Measurements from ENCODE around the gene TMEM220.

The TMEM220 gene

DNA sequence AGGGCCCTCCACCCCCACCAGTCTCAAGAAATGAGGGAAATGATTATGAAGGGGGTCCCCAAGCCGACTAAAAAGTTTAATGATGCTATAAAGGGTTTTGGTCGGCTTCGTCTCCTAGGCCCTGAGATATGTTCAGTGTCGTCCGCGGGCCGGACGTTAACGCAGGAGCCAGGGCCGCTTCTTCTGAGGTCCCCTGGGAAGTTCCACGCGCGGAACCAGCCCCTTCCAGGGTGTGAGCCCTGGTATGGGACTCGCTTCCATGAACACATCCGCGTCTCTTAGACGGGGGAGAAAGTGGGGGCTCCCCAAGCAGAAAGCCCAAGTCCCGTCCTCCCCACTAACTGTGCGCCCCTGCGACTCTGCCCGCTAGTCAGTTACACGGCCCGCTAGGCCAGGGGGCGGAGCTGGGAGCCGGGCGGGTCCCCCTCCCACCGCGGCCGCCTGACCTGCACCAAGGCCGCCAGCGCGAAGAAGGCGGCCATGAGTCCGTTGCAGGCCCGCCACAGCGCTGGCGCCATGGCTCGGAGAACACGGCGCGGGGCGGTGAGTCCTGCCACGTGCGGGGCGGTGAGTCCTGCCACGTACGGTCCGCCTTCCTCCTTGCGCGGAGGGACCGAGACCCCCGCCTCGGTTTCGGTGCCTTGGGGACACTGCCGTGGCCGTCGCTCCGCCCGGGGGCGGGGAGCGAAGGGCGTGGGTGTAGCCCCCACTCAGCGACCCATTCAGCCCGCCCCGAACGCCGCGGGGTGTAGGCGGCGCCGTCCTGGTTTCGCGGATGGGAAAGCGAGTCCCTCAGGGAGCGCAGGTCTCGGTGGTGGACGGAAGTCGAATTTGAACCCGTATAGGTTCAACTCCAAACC, at the start of gene TMEM220:
TSS of gene TMEM220 (minus strand) at position 690 of the 860 bp plus-strand sequence. CDS start at position 518, 172 bp downstream.
- no peak within 1 kb of the TSS for H3K27ac ChIP-seq (ENCODE audit: poor library complexity, severe bottlenecking)
- no peaks in the 10 kb centered on the region for H3K27me3 ChIP-seq (ENCODE audit: insufficient read depth, poor library complexity, severe bottlenecking)
- H3K4me1 ChIP-seq (ENCODE audit: insufficient read depth, poor library complexity, severe bottlenecking): no peaks in the 10 kb centered on the region
- DNase-seq (ENCODE audit: low spot score) (no peak), ATAC-seq (ENCODE audit: low read depth) (peak; percentile 66)
- TF ChIP-seq, protein P1, sequence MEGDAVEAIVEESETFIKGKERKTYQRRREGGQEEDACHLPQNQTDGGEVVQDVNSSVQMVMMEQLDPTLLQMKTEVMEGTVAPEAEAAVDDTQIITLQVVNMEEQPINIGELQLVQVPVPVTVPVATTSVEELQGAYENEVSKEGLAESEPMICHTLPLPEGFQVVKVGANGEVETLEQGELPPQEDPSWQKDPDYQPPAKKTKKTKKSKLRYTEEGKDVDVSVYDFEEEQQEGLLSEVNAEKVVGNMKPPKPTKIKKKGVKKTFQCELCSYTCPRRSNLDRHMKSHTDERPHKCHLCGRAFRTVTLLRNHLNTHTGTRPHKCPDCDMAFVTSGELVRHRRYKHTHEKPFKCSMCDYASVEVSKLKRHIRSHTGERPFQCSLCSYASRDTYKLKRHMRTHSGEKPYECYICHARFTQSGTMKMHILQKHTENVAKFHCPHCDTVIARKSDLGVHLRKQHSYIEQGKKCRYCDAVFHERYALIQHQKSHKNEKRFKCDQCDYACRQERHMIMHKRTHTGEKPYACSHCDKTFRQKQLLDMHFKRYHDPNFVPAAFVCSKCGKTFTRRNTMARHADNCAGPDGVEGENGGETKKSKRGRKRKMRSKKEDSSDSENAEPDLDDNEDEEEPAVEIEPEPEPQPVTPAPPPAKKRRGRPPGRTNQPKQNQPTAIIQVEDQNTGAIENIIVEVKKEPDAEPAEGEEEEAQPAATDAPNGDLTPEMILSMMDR (IDR thresholded peaks at IDR 0.05; ENCODE audit: poor library complexity, severe bottlenecking): no peak
- H3K36me3 ChIP-seq (ENCODE audit: low read depth): no peaks in the 10 kb centered on the region
- no peaks in the 10 kb centered on the region for H3K9me3 ChIP-seq (ENCODE audit: severe bottlenecking)
- peak within 1 kb of the TSS; percentile 38 for H3K4me3 ChIP-seq (ENCODE audit: severe bottlenecking)

DNA sequence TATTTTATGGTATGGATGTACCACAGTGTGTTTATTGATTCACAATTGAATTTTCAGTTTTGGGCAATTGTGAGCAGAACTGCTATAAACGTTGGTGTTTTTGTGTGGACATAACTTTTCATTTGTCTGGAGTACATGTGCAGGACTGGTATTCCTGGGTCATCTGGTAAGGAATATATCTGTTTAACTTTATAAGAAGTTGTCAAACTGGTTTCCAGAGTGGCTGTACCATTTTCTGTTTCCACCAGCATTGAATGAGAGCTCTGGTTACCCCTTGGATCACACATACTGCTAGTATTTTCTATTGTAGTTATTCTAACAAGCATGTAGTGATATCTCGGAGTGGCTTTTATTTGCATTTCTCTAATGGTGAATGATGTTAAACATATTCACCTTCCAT, 49.8 kb upstream of the TMEM220 start:
- H3K4me3 ChIP-seq (ENCODE audit: severe bottlenecking): no peak overlapping the region
- TF ChIP-seq, protein P1 (IDR thresholded peaks at IDR 0.05; ENCODE audit: poor library complexity, severe bottlenecking): no peak
- no peaks in the 10 kb centered on the region for H3K36me3 ChIP-seq (ENCODE audit: low read depth)
- DNase-seq (ENCODE audit: low spot score): no peak
- no peak for ATAC-seq (ENCODE audit: low read depth)
- H3K27ac ChIP-seq (ENCODE audit: poor library complexity, severe bottlenecking): no peak overlapping the region
- H3K4me1 ChIP-seq (ENCODE audit: insufficient read depth, poor library complexity, severe bottlenecking): no peaks in the 10 kb centered on the region
- no peaks in the 10 kb centered on the region for H3K9me3 ChIP-seq (ENCODE audit: severe bottlenecking)
- no peaks in the 10 kb centered on the region for H3K27me3 ChIP-seq (ENCODE audit: insufficient read depth, poor library complexity, severe bottlenecking)

DNA sequence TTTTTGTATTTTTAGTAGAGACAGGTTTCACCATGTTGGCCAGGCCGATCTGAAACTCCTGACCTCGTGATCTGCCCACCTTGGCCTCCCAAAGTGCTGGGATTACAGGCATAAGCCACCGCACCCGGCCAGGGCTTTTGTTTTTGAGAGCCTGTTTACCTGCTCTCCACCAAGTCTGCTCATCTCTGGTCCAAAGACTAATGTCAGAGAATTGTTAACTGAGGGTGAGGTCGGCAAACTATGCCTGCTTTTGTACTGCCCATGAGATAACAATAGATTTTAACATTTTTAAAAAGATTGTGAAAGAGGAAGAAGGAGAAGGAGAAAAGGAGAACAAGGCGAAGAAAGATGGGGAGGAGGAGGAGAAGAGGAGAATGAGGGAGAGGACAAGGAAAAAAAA, 48.1 kb upstream of the TMEM220 start:
- Histone ChIP-seq H3K4me3 (ENCODE audit: severe bottlenecking) (no peak overlapping the region), H3K4me1 (ENCODE audit: insufficient read depth, poor library complexity, severe bottlenecking) (no peaks in the 10 kb centered on the region), H3K27me3 (ENCODE audit: insufficient read depth, poor library complexity, severe bottlenecking) (no peaks in the 10 kb centered on the region), H3K27ac (ENCODE audit: poor library complexity, severe bottlenecking) (no peak overlapping the region), H3K36me3 (ENCODE audit: low read depth) (no peaks in the 10 kb centered on the region), H3K9me3 (ENCODE audit: severe bottlenecking) (no peaks in the 10 kb centered on the region)
- DNase-seq (ENCODE audit: low spot score) (no peak), ATAC-seq (ENCODE audit: low read depth) (no peak)
- TF ChIP-seq, protein P1 (IDR thresholded peaks at IDR 0.05; ENCODE audit: poor library complexity, severe bottlenecking): no peak

DNA sequence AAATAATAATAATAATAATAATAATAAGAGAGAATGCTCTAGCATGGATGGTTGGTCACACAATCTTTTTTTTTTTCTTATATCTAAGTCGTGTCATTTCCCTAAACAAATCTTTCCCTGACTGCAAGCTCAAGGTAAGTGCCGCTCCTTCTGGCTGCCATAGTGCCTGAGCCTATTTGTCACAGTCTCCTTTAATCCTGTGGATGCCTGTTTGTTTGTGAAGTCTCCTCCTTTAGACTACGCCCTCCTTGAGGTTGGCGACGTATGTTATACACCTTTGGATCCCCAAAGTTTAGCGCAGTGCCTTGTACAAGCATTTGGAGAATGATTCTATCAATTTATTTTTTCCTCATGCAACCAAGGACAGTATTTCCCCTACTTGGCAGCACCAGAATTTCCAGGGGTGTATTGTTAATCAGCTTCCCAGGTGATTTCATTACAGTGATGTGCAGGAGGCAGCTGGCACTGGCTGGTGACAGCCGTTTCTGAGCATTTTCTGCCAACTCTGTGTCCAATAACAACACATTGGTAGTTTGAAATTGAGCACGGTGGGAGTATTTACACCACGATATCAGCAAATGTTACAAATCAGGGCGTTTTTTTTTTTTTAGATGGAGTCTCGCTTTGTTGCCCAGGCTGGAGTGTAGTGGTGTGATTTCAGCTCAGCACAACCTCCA, 47.4 kb upstream of the TMEM220 start:
- Histone ChIP-seq H3K27ac (ENCODE audit: poor library complexity, severe bottlenecking) (no peak overlapping the region), H3K9me3 (ENCODE audit: severe bottlenecking) (no peaks in the 10 kb centered on the region), H3K27me3 (ENCODE audit: insufficient read depth, poor library complexity, severe bottlenecking) (no peaks in the 10 kb centered on the region), H3K36me3 (ENCODE audit: low read depth) (no peaks in the 10 kb centered on the region), H3K4me1 (ENCODE audit: insufficient read depth, poor library complexity, severe bottlenecking) (no peaks in the 10 kb centered on the region), H3K4me3 (ENCODE audit: severe bottlenecking) (no peak overlapping the region)
- ATAC-seq (ENCODE audit: low read depth) (no peak), DNase-seq (ENCODE audit: low spot score) (no peak)
- TF ChIP-seq, protein P1 (IDR thresholded peaks at IDR 0.05; ENCODE audit: poor library complexity, severe bottlenecking): no peak

Measured in RWPE2 (cell line).